Stimulated activated CD4-positive, alpha-beta T cell treated with anti-CD3 and anti-CD28 coated beads, TNF-alpha, amount 100 ng/mL, for 1 hour (primary cell): ENCODE data around the gene OTOG.

Experiments used
- DNase-seq, 3 donors: peaks; one replicate each; pipeline ENCODE4 v3.0.0-alpha.2; 2020; ENCODE audit warnings: low read depth in 3 of 3, low spot score in 1 of 3

OTOG gene

GRCh38 chr11:17519061-17519885 is 27.8 kb upstream of the OTOG start:
- DNase-seq = no peak

- no peak for DNase-seq
These were observed 25.8 kb upstream of the OTOG start for GRCh38 chr11:17521106-17521900.

- no peak for DNase-seq
These were observed 24.4 kb upstream of the OTOG start for GRCh38 chr11:17522655-17523054.

- DNase-seq = no peak
These were observed 22.8 kb upstream of the OTOG start for GRCh38 chr11:17524221-17524620.

- DNase-seq = no peak
These were observed 21.5 kb upstream of the OTOG start for GRCh38 chr11:17525570-17525969.

GRCh38 chr11:17526326-17526725 is 20.7 kb upstream of the OTOG start:
- DNase-seq = no peak

GRCh38 chr11:17526931-17527627 is 20.0 kb upstream of the OTOG start:
- DNase-seq = no peak

- no peak for DNase-seq
These were observed 19.4 kb upstream of the OTOG start for GRCh38 chr11:17527628-17527995.

GRCh38 chr11:17528181-17528691 is 18.8 kb upstream of the OTOG start:
- DNase-seq = peak in 1 of 3 donors; percentile 29

GRCh38 chr11:17528906-17529843 is 17.9 kb upstream of the OTOG start:
- DNase-seq = no peak

- DNase-seq = no peak
These were observed 17.2 kb upstream of the OTOG start for GRCh38 chr11:17529844-17530185.

GRCh38 chr11:17531071-17531600 is 15.9 kb upstream of the OTOG start:
- DNase-seq = no peak

GRCh38 chr11:17531636-17532113 is 15.4 kb upstream of the OTOG start:
- no peak for DNase-seq

GRCh38 chr11:17532784-17533183 is 14.3 kb upstream of the OTOG start:
- no peak for DNase-seq

- DNase-seq = no peak
These were observed 13.7 kb upstream of the OTOG start for GRCh38 chr11:17533341-17533740.

GRCh38 chr11:17533778-17534415 is 13.2 kb upstream of the OTOG start:
- no peak for DNase-seq

GRCh38 chr11:17535488-17535887 is 11.6 kb upstream of the OTOG start:
- no peak for DNase-seq

- no peak for DNase-seq
These were observed 9.8 kb upstream of the OTOG start for GRCh38 chr11:17537261-17537660.

- DNase-seq = no peak
These were observed 9.0 kb upstream of the OTOG start for GRCh38 chr11:17538054-17538453.

GRCh38 chr11:17538731-17539130 is 8.3 kb upstream of the OTOG start:
- DNase-seq = no peak
